Gastrocnemius medialis (tissue), 4 donors: ENCODE results near the gene CDC5L. TPM values are rescaled to one million over a fixed set of nuclear protein-coding genes. Genes with fewer than 3 reads are reported as not detected.

Source experiments
- ATAC-seq, 2 donors: fragments of 150-250 bp; one replicate each; pipeline ENCODE4 v1.9.1; 2016
- DNase-seq, 2 donors: peaks; one replicate each; pipeline ENCODE4 v3.0.0-alpha.2; 2019
- H3K27ac ChIP-seq, 4 donors: fragments of 200-600 bp; sonication (generic); 1 replicate in 1 of 4; 2 replicates in 3 of 4; pipeline ENCODE4 v1.5.1; 2016 to 2018; ENCODE audit warnings: mild to moderate bottlenecking in 2 of 4, moderate library complexity in 1 of 4
- H3K27me3 ChIP-seq, 3 donors: fragments of 200-600 bp; sonication (generic) in 2 of 3; 1 replicate in 1 of 3; 2 replicates in 2 of 3; pipeline versions ENCODE4 v1.5.1 to v1.6.0; 2016 to 2019; ENCODE audit warnings: mild to moderate bottlenecking in 1 of 3, moderate library complexity in 1 of 3
- H3K36me3 ChIP-seq, 2 donors: fragments of 200-600 bp; sonication (generic) in 1 of 2; one replicate each; pipeline ENCODE4 v1.5.1; 2017 to 2018
- H3K4me1 ChIP-seq, 2 donors: fragments of 200-600 bp; sonication (generic) in 1 of 2; one replicate each; pipeline ENCODE4 v1.5.1; 2016 to 2017; ENCODE audit warnings: mild to moderate bottlenecking in 2 of 2
- H3K4me3 ChIP-seq, 4 donors: fragments of 200-600 bp; sonication (generic) in 3 of 4; 1 replicate in 1 of 4; 2 replicates in 3 of 4; pipeline ENCODE4 v1.5.1; 2016 to 2019; ENCODE audit warnings: mild to moderate bottlenecking in 2 of 4
- H3K9me3 ChIP-seq, 3 donors: fragments of 200-600 bp; sonication (generic) in 2 of 3; 1 replicate in 1 of 3; 2 replicates in 2 of 3; pipeline ENCODE4 v1.5.1; 2016 to 2019
- CTCF ChIP-seq, 5 experiments: fragments of 450-650 bp in 3 of 5; fragments of 200-600 bp in 2 of 5; sonication (generic) in 2 of 5; IDR thresholded peaks in 4 of 5; conservative IDR thresholded peaks in 1 of 5; 1 replicate in 4 of 5; 2 replicates in 1 of 5; pipeline ENCODE4 v1.5.1; 2016 to 2019; ENCODE audit warnings: antibody characterized with exemption in 5 of 5, mild to moderate bottlenecking in 3 of 5, moderate library complexity in 3 of 5
- POLR2A ChIP-seq, 2 donors: fragments of 450-650 bp; IDR thresholded peaks; one replicate each; pipeline ENCODE4 v1.6.1; 2017; ENCODE audit warnings: antibody characterized with exemption in 2 of 2, mild to moderate bottlenecking in 2 of 2, moderate library complexity in 2 of 2
- in situ Hi-C, 4 donors: fragments of 200-750 bp; cut with MboI; loops; one replicate each; pipeline versions ENCODE4 v1.15.0 to v1.8.0; 2017; ENCODE audit warnings: low sequenced_read_pairs in 4 of 4
- intact Hi-C: fragments of 100-400 bp; cut with DNase I; formaldehyde crosslinking; loops from one replicate; pipeline ENCODE4 v1.15.1; 2023; ENCODE audit warnings: low total_unique reads
- total RNA-seq, 4 donors: library from RNA; depleted of rRNA; stranded (reverse); fragments of >200 nt; gene quantifications; one replicate each; pipeline versions ENCODE4 v1.1.0 to v1.2.3, GENCODE V29; 2016

The CDC5L gene
- total RNA-seq, 4 donors from 2014 or later = 26.3 to 30.3 (median 27.7) TPM

DNA sequence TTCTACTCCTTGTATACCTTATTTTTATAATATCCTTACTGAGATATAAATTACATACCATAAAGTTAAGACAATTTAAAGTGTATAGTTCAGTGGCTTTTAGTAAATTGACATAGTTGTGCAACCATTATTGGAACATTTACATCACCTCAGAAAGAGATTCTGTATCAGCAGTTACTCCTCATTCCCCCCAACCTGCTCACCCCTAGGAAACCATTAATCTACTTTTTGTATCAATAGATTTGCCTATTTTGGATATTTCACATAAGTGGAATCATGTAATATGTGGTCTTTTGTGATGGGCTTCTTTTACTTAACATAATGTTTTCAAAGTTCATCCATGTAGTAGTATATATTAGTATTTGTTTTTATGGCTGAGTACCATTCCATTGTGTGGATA lies 51.3 kb downstream of the CDC5L start:
- ATAC-seq = no peak
- Histone ChIP-seq H3K27ac (peak overlapping the region; percentile 47 to 71 (median 58)), H3K36me3 (peaks cover 0 to 14% of the 10 kb centered on the region in 2 donors), H3K4me3 (no peak overlapping the region), H3K4me1 (peaks cover 31 to 38% of the 10 kb centered on the region in 2 donors), H3K27me3 (no peaks in the 10 kb centered on the region), H3K9me3 (peaks cover 0 to 3% (median 0%) of the 10 kb centered on the region in 3 donors)
- TF ChIP-seq POLR2A (IDR thresholded peaks at IDR 0.05) (no peak), CTCF (IDR thresholded peaks at IDR 0.05 in 4 of 5, conservative IDR thresholded peaks at IDR 0.05 in 1 of 5) (no peak)
- intact Hi-C loops (no loop called here), in situ Hi-C loops (no loop called here)
- DNase-seq = no peak

DNA sequence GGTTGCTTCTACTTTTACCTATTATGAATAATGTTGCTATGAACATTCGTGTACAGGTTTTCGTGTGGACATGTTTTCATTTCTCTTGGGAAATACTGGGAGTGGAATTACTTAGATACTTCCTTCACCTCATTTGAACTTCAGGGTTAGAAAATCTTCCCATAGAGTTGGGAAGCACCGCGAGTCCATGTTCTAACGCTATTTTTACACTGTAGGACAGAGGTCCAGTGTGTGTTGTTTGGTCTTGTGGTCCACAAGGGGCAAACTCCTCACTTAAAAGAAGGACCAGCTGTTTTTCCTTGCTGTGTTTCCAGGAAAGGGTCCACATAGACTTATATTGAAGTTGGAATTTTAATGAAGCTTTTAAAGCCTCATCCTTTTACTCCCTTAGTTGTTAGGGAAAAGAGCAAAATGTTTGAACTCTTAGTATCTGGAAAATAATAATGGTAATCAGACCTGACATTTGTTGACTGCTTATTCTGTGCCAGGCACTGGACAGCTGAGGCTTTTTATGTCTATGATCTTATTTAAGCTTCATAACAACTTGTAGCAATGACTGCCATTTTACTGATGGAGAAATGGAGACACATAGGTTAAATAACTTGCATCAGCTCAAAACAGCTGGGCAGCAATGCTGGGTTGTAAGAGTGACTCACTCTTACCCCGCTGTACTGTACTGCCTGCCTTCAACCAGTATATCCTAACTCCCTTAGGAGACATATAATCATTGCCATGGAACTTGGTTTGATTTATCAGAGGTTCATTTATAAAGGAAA lies 52.0 kb downstream of the CDC5L start:
- H3K9me3 ChIP-seq = peaks cover 0 to 3% (median 0%) of the 10 kb centered on the region in 3 donors
- peak overlapping the region; percentile 47 to 71 (median 58) for H3K27ac ChIP-seq
- peak; percentile 88 to 93 for ATAC-seq
- intact Hi-C loops (no loop called here), in situ Hi-C loops (no loop called here)
- no peak overlapping the region for H3K4me3 ChIP-seq
- no peak for TF ChIP-seq CTCF (IDR thresholded peaks at IDR 0.05 in 4 of 5, conservative IDR thresholded peaks at IDR 0.05 in 1 of 5)
- TF ChIP-seq POLR2A (IDR thresholded peaks at IDR 0.05) = no peak
- peaks cover 0 to 15% of the 10 kb centered on the region in 2 donors for H3K36me3 ChIP-seq
- DNase-seq = peak in 1 of 2 donors; percentile 24
- H3K4me1 ChIP-seq = peaks cover 30 to 36% of the 10 kb centered on the region in 2 donors
- H3K27me3 ChIP-seq = no peaks in the 10 kb centered on the region

DNA sequence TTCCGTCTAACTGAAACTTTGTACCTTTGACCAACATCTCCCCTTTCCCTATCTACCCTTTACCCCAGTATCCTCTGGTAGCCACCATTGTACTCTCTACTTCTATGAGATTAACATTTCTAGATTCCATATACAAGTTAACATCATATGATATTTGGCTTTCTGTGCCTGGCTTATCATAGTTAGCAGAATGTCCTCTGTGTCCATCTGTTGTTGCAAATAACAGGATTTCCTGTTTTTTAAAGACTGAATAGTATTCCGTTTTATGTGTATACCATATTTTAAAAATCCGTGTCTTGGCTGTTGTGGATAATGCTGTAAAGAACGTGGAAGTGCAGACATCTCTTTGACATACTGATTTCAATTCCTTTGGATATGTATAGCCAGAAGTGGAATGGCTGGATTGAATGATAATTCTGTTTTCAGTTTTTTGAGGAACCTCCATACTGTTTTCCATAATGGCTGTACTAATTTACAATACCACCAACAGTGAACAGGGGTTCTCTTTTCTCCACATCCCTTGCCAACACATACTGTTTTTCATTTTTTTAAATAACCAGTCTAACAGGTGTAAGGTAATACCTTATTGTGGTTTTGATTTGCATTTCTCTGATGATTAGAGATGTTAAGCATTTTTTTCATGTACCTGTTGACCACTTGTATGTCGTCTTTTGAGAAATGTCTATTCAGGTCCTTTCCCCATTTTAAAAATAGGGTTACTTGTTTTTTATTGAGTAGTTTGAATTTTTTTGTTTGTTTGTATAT lies 53.8 kb downstream of the CDC5L start:
- Histone ChIP-seq H3K9me3 (peaks cover 0 to 3% (median 0%) of the 10 kb centered on the region in 3 donors), H3K36me3 (peaks cover 0 to 27% of the 10 kb centered on the region in 2 donors), H3K4me1 (peaks cover 39 to 41% of the 10 kb centered on the region in 2 donors), H3K27ac (peak overlapping the region in 2 of 4 donors; percentile 12 to 71), H3K4me3 (no peak overlapping the region), H3K27me3 (no peaks in the 10 kb centered on the region)
- in situ Hi-C loops (no loop called here), intact Hi-C loops (no loop called here)
- DNase-seq = no peak
- no peak for ATAC-seq
- TF ChIP-seq POLR2A (IDR thresholded peaks at IDR 0.05) (no peak), CTCF (IDR thresholded peaks at IDR 0.05 in 4 of 5, conservative IDR thresholded peaks at IDR 0.05 in 1 of 5) (no peak)

DNA sequence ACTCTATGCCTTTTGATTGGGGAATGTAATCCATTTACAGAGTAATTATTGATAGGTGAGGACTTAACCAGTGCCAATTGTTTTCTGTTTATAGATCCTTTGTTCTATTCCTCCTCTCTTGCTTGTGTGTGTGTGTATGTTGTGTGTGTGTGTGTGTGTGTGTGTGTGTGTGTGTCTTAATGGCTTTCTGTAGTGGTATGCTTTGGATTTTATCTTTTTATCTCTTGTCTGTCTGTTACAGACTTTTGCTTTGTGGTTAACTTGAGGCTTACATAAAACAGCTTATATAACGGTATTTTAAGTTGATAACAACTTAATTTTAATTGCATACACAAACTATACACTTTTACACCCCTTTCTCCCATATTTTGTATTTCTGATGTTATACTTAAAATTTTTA lies 54.7 kb downstream of the CDC5L start:
- Histone ChIP-seq H3K4me3 (no peak overlapping the region), H3K4me1 (peaks cover 39 to 41% of the 10 kb centered on the region in 2 donors), H3K9me3 (peaks cover 0 to 3% (median 0%) of the 10 kb centered on the region in 3 donors), H3K27me3 (no peaks in the 10 kb centered on the region), H3K27ac (no peak overlapping the region), H3K36me3 (peaks cover 0 to 34% of the 10 kb centered on the region in 2 donors)
- ATAC-seq (no peak), DNase-seq (no peak)
- intact Hi-C loops (no loop called here), in situ Hi-C loops (no loop called here)
- TF ChIP-seq CTCF (IDR thresholded peaks at IDR 0.05 in 4 of 5, conservative IDR thresholded peaks at IDR 0.05 in 1 of 5) (no peak), POLR2A (IDR thresholded peaks at IDR 0.05) (no peak)
